ENCODE results near the gene CUX1.
"Not testable (repeated sequence)": the region's sequence is repeated elsewhere in the genome, so short reads cannot be mapped to it uniquely, and the experiment has no call there.

Gene CUX1

GRCh38 chr7:101792682-101793071, 24.7 kb upstream of the CUX1 start:
- not testable (repeated sequence) for DNase-seq (ENCODE audit: low read depth, low spot score)

GRCh38 chr7:101795461-101795860, 22.0 kb upstream of the CUX1 start:
- no peak for DNase-seq (ENCODE audit: low read depth, low spot score)

GRCh38 chr7:101798173-101798572, 19.3 kb upstream of the CUX1 start:
- not testable (repeated sequence) for DNase-seq (ENCODE audit: low read depth, low spot score)

- no peak for DNase-seq (ENCODE audit: low read depth, low spot score)
These were observed 14.0 kb upstream of the CUX1 start for GRCh38 chr7:101803203-101804087.

- DNase-seq (ENCODE audit: low read depth, low spot score), result no peak
These were observed 13.1 kb upstream of the CUX1 start for GRCh38 chr7:101804088-101804963.

GRCh38 chr7:101804967-101805366, 12.5 kb upstream of the CUX1 start:
- DNase-seq (ENCODE audit: low read depth, low spot score), result no peak

- no peak for DNase-seq (ENCODE audit: low read depth, low spot score)
These were observed 4.8 kb upstream of the CUX1 start for GRCh38 chr7:101812595-101812994.

- DNase-seq (ENCODE audit: low read depth, low spot score), result no peak
These were observed 3.9 kb upstream of the CUX1 start for GRCh38 chr7:101813402-101814019.

- no peak for DNase-seq (ENCODE audit: low read depth, low spot score)
These were observed 3.1 kb upstream of the CUX1 start for GRCh38 chr7:101814081-101814990.

GRCh38 chr7:101814991-101815825, 2.2 kb upstream of the CUX1 start:
- no peak for DNase-seq (ENCODE audit: low read depth, low spot score)

- DNase-seq (ENCODE audit: low read depth, low spot score), result peak; percentile 26
These were observed 1.4 kb upstream of the CUX1 start for GRCh38 chr7:101815826-101816594.

GRCh38 chr7:101816595-101817470, 593 bp upstream of the CUX1 start:
- no peak for DNase-seq (ENCODE audit: low read depth, low spot score)

- no peak for DNase-seq (ENCODE audit: low read depth, low spot score)
These were observed 1.1 kb downstream of the CUX1 start for GRCh38 chr7:101818287-101819071.

- DNase-seq (ENCODE audit: low read depth, low spot score), result no peak
These were observed 1.8 kb downstream of the CUX1 start for GRCh38 chr7:101819183-101819582.

GRCh38 chr7:101819913-101820522, 2.6 kb downstream of the CUX1 start:
- DNase-seq (ENCODE audit: low read depth, low spot score), result no peak

- no peak for DNase-seq (ENCODE audit: low read depth, low spot score)
These were observed 3.3 kb downstream of the CUX1 start for GRCh38 chr7:101820703-101821102.

- not testable (repeated sequence) for DNase-seq (ENCODE audit: low read depth, low spot score)
These were observed 5.2 kb downstream of the CUX1 start for GRCh38 chr7:101822632-101823031.

Data from smooth muscle cell of the brain vasculature (primary cell).